GM23338 (cell line): Measurements from ENCODE around the gene LLPH. TPM values are rescaled to one million over a fixed set of nuclear protein-coding genes. Genes with fewer than 3 reads are reported as not detected.

Experiments
- ATAC-seq: fragments of 200-7000 bp; cut with Tn5 transposase; 3 replicates; pipeline ENCODE4 v1.9.1; 2020
- DNase-seq: peaks from one replicate; pipeline ENCODE4 v3.0.0-alpha.2; 2015; ENCODE audit warnings: low spot score
- H2AFZ ChIP-seq: fragments of 200-600 bp; sonication (generic); 2 replicates; pipeline ENCODE4 v1.8.0; 2016; ENCODE audit warnings: antibody characterized with exemption, mild to moderate bottlenecking, moderate library complexity
- H3F3A ChIP-seq: fragments of 200-600 bp; sonication (generic); replicated peaks from 2 replicates; pipeline ENCODE4 v1.8.0; 2017; ENCODE audit warnings: antibody characterized with exemption, mixed run types, low read depth
- H3K27ac ChIP-seq: fragments of 200-600 bp; sonication (generic); 2 replicates; pipeline ENCODE4 v1.6.1; 2016; ENCODE audit warnings: low read depth
- H3K27me3 ChIP-seq: fragments of 200-600 bp; sonication (generic); 2 replicates; pipeline ENCODE4 v1.8.0; 2016; ENCODE audit warnings: mild to moderate bottlenecking, mixed run types, moderate library complexity; ENCODE audit not compliant: insufficient read depth
- H3K36me3 ChIP-seq: fragments of 200-600 bp; sonication (generic); 2 replicates; pipeline ENCODE4 v1.8.0; 2016; ENCODE audit warnings: mild to moderate bottlenecking; ENCODE audit not compliant: insufficient read depth
- H3K4me1 ChIP-seq: fragments of 200-600 bp; sonication (generic); 2 replicates; pipeline ENCODE4 v1.8.0; 2016; ENCODE audit warnings: mild to moderate bottlenecking, moderate library complexity; ENCODE audit not compliant: insufficient read depth
- H3K4me2 ChIP-seq: fragments of 200-600 bp; sonication (generic); 2 replicates; pipeline ENCODE4 v1.7.1; 2017; ENCODE audit warnings: mixed run types
- H3K4me3 ChIP-seq: fragments of 200-600 bp; sonication (generic); 2 replicates; pipeline ENCODE4 v1.6.1; 2016; ENCODE audit warnings: mixed run types
- H3K79me2 ChIP-seq: fragments of 200-600 bp; sonication (generic); replicated peaks from 2 replicates; pipeline ENCODE4 v1.8.0; 2017; ENCODE audit warnings: mild to moderate bottlenecking; ENCODE audit not compliant: insufficient read depth
- H3K9me2 ChIP-seq: fragments of 200-600 bp; sonication (generic); 2 replicates; pipeline ENCODE4 v1.8.0; 2017; ENCODE audit not compliant: insufficient read depth
- H4K20me1 ChIP-seq: fragments of 200-600 bp; sonication (generic); replicated peaks from 2 replicates; pipeline ENCODE4 v1.8.0; 2017; ENCODE audit warnings: mild to moderate bottlenecking; ENCODE audit not compliant: insufficient read depth
- H3K27ac Mint-ChIP-seq: 2 replicates; pipeline ENCODE4 v1.8.0; 2020; ENCODE audit warnings: inconsistent platforms, mild to moderate bottlenecking, moderate library complexity, mixed read lengths
- H3K27me3 Mint-ChIP-seq: 3 replicates; pipeline ENCODE4 v1.8.0; 2022; ENCODE audit warnings: low read depth, mild to moderate bottlenecking, moderate library complexity, mixed read lengths, inconsistent platforms; ENCODE audit not compliant: insufficient read depth, poor library complexity
- H3K36me3 Mint-ChIP-seq: 3 replicates; pipeline ENCODE4 v1.8.0; 2021; ENCODE audit warnings: low read depth, mild to moderate bottlenecking, inconsistent platforms, moderate library complexity, mixed read lengths
- H3K4me1 Mint-ChIP-seq: 3 replicates; pipeline ENCODE4 v1.8.0; 2020; ENCODE audit warnings: mild to moderate bottlenecking, inconsistent platforms, mixed read lengths
- H3K4me3 Mint-ChIP-seq: 3 replicates; pipeline ENCODE4 v1.8.0; 2021; ENCODE audit warnings: moderate library complexity, mild to moderate bottlenecking, inconsistent platforms, mixed read lengths
- H3K9me3 Mint-ChIP-seq: 3 replicates; pipeline ENCODE4 v1.8.0; 2020; ENCODE audit warnings: moderate library complexity, mild to moderate bottlenecking, inconsistent platforms, mixed read lengths
- ETS1 ChIP-seq: IDR thresholded peaks from 2 replicates; pipeline ENCODE4 v1.6.1; 2016; ENCODE audit warnings: antibody characterized with exemption
- EZH2 ChIP-seq: fragments of 200-600 bp; sonication (generic); IDR thresholded peaks from one replicate; pipeline ENCODE4 v1.8.0; 2017; ENCODE audit warnings: antibody characterized with exemption, mild to moderate bottlenecking, low read depth; ENCODE audit not compliant: unreplicated experiment
- EZH2phosphoT487 ChIP-seq: fragments of 200-600 bp; sonication (generic); IDR thresholded peaks from one replicate; pipeline ENCODE4 v1.8.1; 2018; ENCODE audit warnings: antibody characterized with exemption; ENCODE audit not compliant: unreplicated experiment
- NANOG ChIP-seq: IDR thresholded peaks from 2 replicates; pipeline ENCODE4 v1.6.1; 2016; ENCODE audit warnings: antibody characterized with exemption, borderline replicate concordance
- ZNF462 ChIP-seq: fragments of 250-450 bp; sonication (Bioruptor Pico); IDR thresholded peaks from 2 replicates; pipeline ENCODE4 v1.5.0; 2020; ENCODE audit warnings: mild to moderate bottlenecking, moderate library complexity
- polyA plus RNA-seq: library from polyadenylated mRNA; unstranded; fragments of >200 nt; fragmentation: Nextera tagmentation; extraction: Ambion mirVana; gene quantifications from 2 replicates; pipeline ENCODE4 v1.2.1, GENCODE V29; 2016
- total RNA-seq: library from RNA; depleted of rRNA; stranded (reverse); fragments of >200 nt; shearing (Covaris generic); gene quantifications from 2 replicates; pipeline ENCODE4 v1.2.3, GENCODE V29; 2014
- TF ChIP-seq, protein P1 (sequence below), 2 experiments: fragments of 200-600 bp in 1 of 2; sonication (generic) in 1 of 2; conservative IDR thresholded peaks; 2 replicates each; pipeline versions ENCODE4 v1.5.1 to v1.6.1; 2016 to 2017; ENCODE audit warnings: antibody characterized with exemption in 2 of 2, low read depth in 2 of 2, mild to moderate bottlenecking in 2 of 2, moderate library complexity in 1 of 2
- TF ChIP-seq, protein P2 (sequence below): IDR thresholded peaks from one replicate; pipeline ENCODE4 v1.6.1; 2018; ENCODE audit warnings: antibody characterized with exemption; ENCODE audit not compliant: unreplicated experiment

Gene LLPH
- total and polyA plus RNA-seq, 2 experiments from 2014 or later = 10.7 to 56.6 TPM

GRCh38 chr12:66142826-66143225, 12.3 kb upstream of the LLPH start:
- peaks cover 7% of the 10 kb centered on the region for H3K4me1 Mint-ChIP-seq
- H3K36me3 Mint-ChIP-seq = peaks cover 44% of the 10 kb centered on the region
- H3K27me3 Mint-ChIP-seq = no peaks in the 10 kb centered on the region
- H3K4me2 ChIP-seq = no peak overlapping the region
- no peak overlapping the region for H3K27ac Mint-ChIP-seq
- ATAC-seq (no peak), DNase-seq (no peak)
- peaks cover 27% of the 10 kb centered on the region for H3K9me3 Mint-ChIP-seq
- no peak for TF ChIP-seq EZH2
- TF ChIP-seq ETS1 = no peak
- TF ChIP-seq, protein P1, sequence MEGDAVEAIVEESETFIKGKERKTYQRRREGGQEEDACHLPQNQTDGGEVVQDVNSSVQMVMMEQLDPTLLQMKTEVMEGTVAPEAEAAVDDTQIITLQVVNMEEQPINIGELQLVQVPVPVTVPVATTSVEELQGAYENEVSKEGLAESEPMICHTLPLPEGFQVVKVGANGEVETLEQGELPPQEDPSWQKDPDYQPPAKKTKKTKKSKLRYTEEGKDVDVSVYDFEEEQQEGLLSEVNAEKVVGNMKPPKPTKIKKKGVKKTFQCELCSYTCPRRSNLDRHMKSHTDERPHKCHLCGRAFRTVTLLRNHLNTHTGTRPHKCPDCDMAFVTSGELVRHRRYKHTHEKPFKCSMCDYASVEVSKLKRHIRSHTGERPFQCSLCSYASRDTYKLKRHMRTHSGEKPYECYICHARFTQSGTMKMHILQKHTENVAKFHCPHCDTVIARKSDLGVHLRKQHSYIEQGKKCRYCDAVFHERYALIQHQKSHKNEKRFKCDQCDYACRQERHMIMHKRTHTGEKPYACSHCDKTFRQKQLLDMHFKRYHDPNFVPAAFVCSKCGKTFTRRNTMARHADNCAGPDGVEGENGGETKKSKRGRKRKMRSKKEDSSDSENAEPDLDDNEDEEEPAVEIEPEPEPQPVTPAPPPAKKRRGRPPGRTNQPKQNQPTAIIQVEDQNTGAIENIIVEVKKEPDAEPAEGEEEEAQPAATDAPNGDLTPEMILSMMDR (conservative IDR thresholded peaks at IDR 0.05; ENCODE audit: low read depth in 2 of 2) = no peak
- TF ChIP-seq, protein P2, sequence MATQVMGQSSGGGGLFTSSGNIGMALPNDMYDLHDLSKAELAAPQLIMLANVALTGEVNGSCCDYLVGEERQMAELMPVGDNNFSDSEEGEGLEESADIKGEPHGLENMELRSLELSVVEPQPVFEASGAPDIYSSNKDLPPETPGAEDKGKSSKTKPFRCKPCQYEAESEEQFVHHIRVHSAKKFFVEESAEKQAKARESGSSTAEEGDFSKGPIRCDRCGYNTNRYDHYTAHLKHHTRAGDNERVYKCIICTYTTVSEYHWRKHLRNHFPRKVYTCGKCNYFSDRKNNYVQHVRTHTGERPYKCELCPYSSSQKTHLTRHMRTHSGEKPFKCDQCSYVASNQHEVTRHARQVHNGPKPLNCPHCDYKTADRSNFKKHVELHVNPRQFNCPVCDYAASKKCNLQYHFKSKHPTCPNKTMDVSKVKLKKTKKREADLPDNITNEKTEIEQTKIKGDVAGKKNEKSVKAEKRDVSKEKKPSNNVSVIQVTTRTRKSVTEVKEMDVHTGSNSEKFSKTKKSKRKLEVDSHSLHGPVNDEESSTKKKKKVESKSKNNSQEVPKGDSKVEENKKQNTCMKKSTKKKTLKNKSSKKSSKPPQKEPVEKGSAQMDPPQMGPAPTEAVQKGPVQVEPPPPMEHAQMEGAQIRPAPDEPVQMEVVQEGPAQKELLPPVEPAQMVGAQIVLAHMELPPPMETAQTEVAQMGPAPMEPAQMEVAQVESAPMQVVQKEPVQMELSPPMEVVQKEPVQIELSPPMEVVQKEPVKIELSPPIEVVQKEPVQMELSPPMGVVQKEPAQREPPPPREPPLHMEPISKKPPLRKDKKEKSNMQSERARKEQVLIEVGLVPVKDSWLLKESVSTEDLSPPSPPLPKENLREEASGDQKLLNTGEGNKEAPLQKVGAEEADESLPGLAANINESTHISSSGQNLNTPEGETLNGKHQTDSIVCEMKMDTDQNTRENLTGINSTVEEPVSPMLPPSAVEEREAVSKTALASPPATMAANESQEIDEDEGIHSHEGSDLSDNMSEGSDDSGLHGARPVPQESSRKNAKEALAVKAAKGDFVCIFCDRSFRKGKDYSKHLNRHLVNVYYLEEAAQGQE = no peak
- TF ChIP-seq EZH2phosphoT487 = no peak
- TF ChIP-seq NANOG = no peak
- no peak overlapping the region for H3K4me3 ChIP-seq
- H2AFZ ChIP-seq = no peak overlapping the region
- H3F3A ChIP-seq = no peaks in the 10 kb centered on the region
- no peak overlapping the region for H3K4me3 Mint-ChIP-seq
- no peaks in the 10 kb centered on the region for H3K9me2 ChIP-seq
- no peak overlapping the region for H3K27ac ChIP-seq
- peaks cover 9% of the 10 kb centered on the region; the same call in 1 of the 2 replicates for H3K36me3 ChIP-seq
- peaks cover 2% of the 10 kb centered on the region; the same call in 1 of the 2 replicates for H3K4me1 ChIP-seq
- no peaks in the 10 kb centered on the region for H3K27me3 ChIP-seq
- no peaks in the 10 kb centered on the region for H4K20me1 ChIP-seq
- no peaks in the 10 kb centered on the region for H3K79me2 ChIP-seq

GRCh38 chr12:66141299-66141698, 10.7 kb upstream of the LLPH start:
- no peak overlapping the region for H3K27ac ChIP-seq
- H3F3A ChIP-seq = no peaks in the 10 kb centered on the region
- DNase-seq (no peak), ATAC-seq (no peak)
- no peak overlapping the region for H2AFZ ChIP-seq
- H3K36me3 Mint-ChIP-seq = peaks cover 59% of the 10 kb centered on the region
- H4K20me1 ChIP-seq = no peaks in the 10 kb centered on the region
- H3K27ac Mint-ChIP-seq = no peak overlapping the region
- peaks cover 7% of the 10 kb centered on the region for H3K4me1 Mint-ChIP-seq
- peaks cover 2% of the 10 kb centered on the region; the same call in 1 of the 2 replicates for H3K4me1 ChIP-seq
- no peaks in the 10 kb centered on the region for H3K79me2 ChIP-seq
- peaks cover 29% of the 10 kb centered on the region for H3K9me3 Mint-ChIP-seq
- peaks cover 9% of the 10 kb centered on the region; the same call in 1 of the 2 replicates for H3K36me3 ChIP-seq
- H3K4me3 Mint-ChIP-seq = no peak overlapping the region
- no peak overlapping the region for H3K4me3 ChIP-seq
- H3K4me2 ChIP-seq = no peak overlapping the region
- no peaks in the 10 kb centered on the region for H3K27me3 ChIP-seq
- H3K9me2 ChIP-seq = no peaks in the 10 kb centered on the region
- no peaks in the 10 kb centered on the region for H3K27me3 Mint-ChIP-seq
- TF ChIP-seq ZNF462 (CRISPR knock-in tag) = no peak
